HCT116 (cell line): ENCODE results near the gene PATL1. TPM values are rescaled to one million over a fixed set of nuclear protein-coding genes. Genes with fewer than 3 reads are reported as not detected.

Experiments used
- ATAC-seq: fragments of 200-7000 bp; cut with Tn5 transposase; 2 replicates; pipeline ENCODE4 v1.9.1; 2020; ENCODE audit warnings: mild to moderate bottlenecking, moderate library complexity
- BruUV-seq: library from RNA; stranded (reverse); fragments of 400-500 nt; replicated peaks from 2 replicates; lab custom pipeline; 2021; lab: Mats Ljungman, UMichigan
- CTCF ChIA-PET: fragments of 300-600 bp; sonication (Branson Sonifier 250); formaldehyde crosslinking; loops from one replicate; lab custom pipeline; 2021; ENCODE audit warnings: antibody characterized with exemption; lab: Charles Lee
- POLR2A ChIA-PET: fragments of 300-600, 350-600 bp; sonication (Branson Sonifier 250); formaldehyde crosslinking; loops from one replicate; lab custom pipeline; 2021; ENCODE audit warnings: antibody characterized with exemption; lab: Charles Lee
- RAD21 ChIA-PET, 2 experiments: fragments of 300-600 bp; sonication (Branson Sonifier 250); formaldehyde crosslinking; loops; one replicate each; lab custom pipeline; 2023; ENCODE audit warnings: low total read pairs in 2 of 2; ENCODE audit not compliant: uncharacterized antibody in 2 of 2, unreplicated experiment in 2 of 2, low non-redundant PET in 1 of 2; lab: Charles Lee
- DNase-seq: peaks from one replicate; pipeline ENCODE4 v3.0.0-alpha.2; 2010; ENCODE audit warnings: low read depth, low spot score
- H2AFZ ChIP-seq: fragments of 200-600 bp; shearing (Covaris generic), sonication (generic); 2 replicates; pipeline ENCODE4 v1.6.1; 2017; ENCODE audit warnings: low read depth, mixed run types, mixed read lengths, antibody characterized with exemption, low read length; ENCODE audit not compliant: poor library complexity, severe bottlenecking
- H3K27ac ChIP-seq: 2 replicates; pipeline ENCODE4 v1.5.1; 2012; ENCODE audit warnings: low read depth, low read length
- H3K27me3 ChIP-seq: fragments of 200-600 bp; sonication (generic); 2 replicates; pipeline ENCODE4 v1.6.1; 2016; ENCODE audit warnings: mixed run types, low read length, mixed read lengths; ENCODE audit not compliant: insufficient read depth
- H3K36me3 ChIP-seq, 2 experiments: fragments of 200-500 bp in 1 of 2; fragments of 200-600 bp in 1 of 2; sonication (Bioruptor generic) in 1 of 2; sonication (generic) in 1 of 2; 2 replicates each; pipeline versions ENCODE4 v1.5.1 to v1.6.1; 2014 to 2016; ENCODE audit warnings: low read length in 2 of 2, inconsistent platforms in 1 of 2, mixed read lengths in 1 of 2, mixed run types in 1 of 2; ENCODE audit not compliant: insufficient read depth in 2 of 2, control insufficient read depth in 1 of 2
- H3K4me1 ChIP-seq, 2 experiments: fragments of 200-600 bp in 1 of 2; sonication (generic) in 1 of 2; 2 replicates each; pipeline versions ENCODE4 v1.5.1 to v1.6.1; 2012 to 2017; ENCODE audit warnings: low read length in 2 of 2, inconsistent platforms in 1 of 2, mild to moderate bottlenecking in 1 of 2, mixed read lengths in 1 of 2, mixed run types in 1 of 2, moderate library complexity in 1 of 2; ENCODE audit not compliant: insufficient read depth in 2 of 2, control insufficient read depth in 1 of 2
- H3K4me2 ChIP-seq: fragments of 200-600 bp; sonication (generic); 2 replicates; pipeline ENCODE4 v1.6.1; 2017; ENCODE audit warnings: mixed run types, low read length, mixed read lengths
- H3K4me3 ChIP-seq, 2 experiments: fragments of 200-600 bp in 1 of 2; sonication (generic) in 1 of 2; replicated peaks in 1 of 2; 2 replicates each; pipeline ENCODE4 v1.5.1; 2011 to 2016; ENCODE audit warnings: low read length in 2 of 2, control low read depth in 1 of 2, low read depth in 1 of 2, mild to moderate bottlenecking in 1 of 2, mixed read lengths in 1 of 2, mixed run types in 1 of 2
- H3K79me2 ChIP-seq: fragments of 200-600 bp; sonication (generic); 2 replicates; pipeline ENCODE4 v1.6.1; 2017; ENCODE audit warnings: mild to moderate bottlenecking, mixed run types, low read length, moderate library complexity, mixed read lengths; ENCODE audit not compliant: insufficient read depth
- H3K9ac ChIP-seq: fragments of 200-600 bp; sonication (generic); 2 replicates; pipeline ENCODE4 v1.6.1; 2016; ENCODE audit warnings: low read length, mixed read lengths
- H3K9me2 ChIP-seq: fragments of 200-600 bp; sonication (generic), shearing (Covaris generic); 2 replicates; pipeline ENCODE4 v1.6.1; 2017; ENCODE audit warnings: mixed run types, mild to moderate bottlenecking, moderate library complexity; ENCODE audit not compliant: insufficient read depth
- H3K9me3 ChIP-seq, 2 experiments: fragments of 200-500 bp in 1 of 2; fragments of 200-600 bp in 1 of 2; sonication (Bioruptor generic) in 1 of 2; sonication (generic) in 1 of 2; 2 replicates each; pipeline ENCODE4 v1.6.1; 2014 to 2017; ENCODE audit warnings: low read length in 2 of 2, mixed read lengths in 2 of 2, inconsistent platforms in 1 of 2, low read depth in 1 of 2, mild to moderate bottlenecking in 1 of 2, mixed run types in 1 of 2, moderate library complexity in 1 of 2; ENCODE audit not compliant: control insufficient read depth in 1 of 2, insufficient read depth in 1 of 2
- H4K20me1 ChIP-seq: fragments of 200-600 bp; sonication (generic), shearing (Covaris generic); 2 replicates; pipeline ENCODE4 v1.6.1; 2017; ENCODE audit warnings: mixed run types, mild to moderate bottlenecking, moderate library complexity; ENCODE audit not compliant: insufficient read depth
- CBX3 ChIP-seq: IDR thresholded peaks from 2 replicates; pipeline ENCODE4 v1.6.1; 2012; ENCODE audit warnings: low read depth
- EGR1 ChIP-seq: IDR thresholded peaks from 2 replicates; pipeline ENCODE4 v1.6.1; 2012; ENCODE audit warnings: low read depth
- ELF1 ChIP-seq: IDR thresholded peaks from 2 replicates; pipeline ENCODE4 v1.6.1; 2012; ENCODE audit warnings: low read depth, borderline replicate concordance
- RAD21 ChIP-seq: IDR thresholded peaks from 2 replicates; pipeline ENCODE4 v1.6.1; 2012; ENCODE audit warnings: low read depth, mild to moderate bottlenecking
- TCF7L2 ChIP-seq: IDR thresholded peaks from 2 replicates; pipeline ENCODE4 v1.7.0; 2011; ENCODE audit warnings: borderline replicate concordance, inconsistent platforms; ENCODE audit not compliant: insufficient read depth, insufficient read length; ENCODE audit errors: extremely low read depth
- YY1 ChIP-seq: IDR thresholded peaks from 2 replicates; pipeline ENCODE4 v1.6.1; 2011; ENCODE audit warnings: low read length, low read depth, moderate library complexity, mild to moderate bottlenecking; ENCODE audit not compliant: insufficient replicate concordance; ENCODE audit errors: extremely low read depth
- ZNF274 ChIP-seq: fragments of 200-500 bp; sonication (Bioruptor generic); IDR thresholded peaks from 2 replicates; pipeline ENCODE4 v1.6.1; 2014; ENCODE audit warnings: mild to moderate bottlenecking, low read depth, low read length, inconsistent platforms
- intact Hi-C: fragments of 100-400 bp; cut with micrococcal nuclease; formaldehyde crosslinking; loops from 2 replicates; pipeline ENCODE4 v1.10.0; 2022
- total RNA-seq: library from RNA; stranded (reverse); gene quantifications from one replicate; pipeline ENCODE4 v1.2.1, GENCODE V29; 2021; ENCODE audit not compliant: unreplicated experiment

The PATL1 gene
- total RNA-seq, 1 experiment from 2014 or later: 37.6 TPM

GRCh38 chr11:59679347-59679746, 10.5 kb upstream of the PATL1 start:
- Histone ChIP-seq H3K27me3 (no peaks in the 10 kb centered on the region), H3K4me1 (0 out of 4 replicates have a peak, but pooled peaks cover 0 to 2% of the 10 kb centered on the region in 2 experiments), H3K27ac (no peak overlapping the region), H3K79me2 (no peaks in the 10 kb centered on the region), H3K36me3 (no peaks in the 10 kb centered on the region), H3K4me3 (no peak overlapping the region), H3K9ac (no peak overlapping the region), H3K4me2 (no peak overlapping the region), H2AFZ (no peak overlapping the region), H3K9me3 (no peaks in the 10 kb centered on the region), H3K9me2 (no peaks in the 10 kb centered on the region), H4K20me1 (no peaks in the 10 kb centered on the region)
- BruUV-seq: no TSS peak
- TF ChIP-seq YY1: no peak
- intact Hi-C loops: no loop called here
- ATAC-seq (no peak), DNase-seq (no peak)
- ChIA-PET RAD21 (no interaction called here), POLR2A (no interaction called here), CTCF (no interaction called here)

- Histone ChIP-seq H3K36me3 (no peaks in the 10 kb centered on the region), H3K27ac (no peak overlapping the region), H2AFZ (no peak overlapping the region), H4K20me1 (no peaks in the 10 kb centered on the region), H3K4me2 (no peak overlapping the region), H3K9me2 (no peaks in the 10 kb centered on the region), H3K4me3 (no peak overlapping the region), H3K9me3 (no peaks in the 10 kb centered on the region), H3K79me2 (no peaks in the 10 kb centered on the region), H3K9ac (no peak overlapping the region), H3K4me1 (0 out of 4 replicates have a peak, but pooled peaks cover 0 to 2% of the 10 kb centered on the region in 2 experiments), H3K27me3 (no peaks in the 10 kb centered on the region)
- ChIA-PET CTCF (interaction anchor here (1.1 to 2.0 kb wide), 2 partner anchors 9 to 10 kb away, joined by 3 to 6 read pairs; partner anchors contain the start of gene PATL1), POLR2A (no interaction called here), RAD21 (no interaction called here)
- intact Hi-C loops: no loop called here
- ATAC-seq: no peak
- no peak for DNase-seq
- TF ChIP-seq EGR1 (no peak), RAD21 (no peak), ZNF274 (no peak), TCF7L2 (no peak), ELF1 (no peak), CBX3 (no peak), YY1 (no peak)
- BruUV-seq: no TSS peak
These were observed 10.0 kb upstream of the PATL1 start for GRCh38 chr11:59678813-59679165.
